ENCODE measurements around the gene GNA14.
"Not testable (repeated sequence)": the region's sequence is repeated elsewhere in the genome, so short reads cannot be mapped to it uniquely, and the experiment has no call there.

Gene GNA14

GRCh38 chr9:77486463-77486862, 161.7 kb downstream of the GNA14 start:
- no peak for DNase-seq

GRCh38 chr9:77475641-77476473, 172.3 kb downstream of the GNA14 start:
- peak; percentile 42 for DNase-seq

DNA sequence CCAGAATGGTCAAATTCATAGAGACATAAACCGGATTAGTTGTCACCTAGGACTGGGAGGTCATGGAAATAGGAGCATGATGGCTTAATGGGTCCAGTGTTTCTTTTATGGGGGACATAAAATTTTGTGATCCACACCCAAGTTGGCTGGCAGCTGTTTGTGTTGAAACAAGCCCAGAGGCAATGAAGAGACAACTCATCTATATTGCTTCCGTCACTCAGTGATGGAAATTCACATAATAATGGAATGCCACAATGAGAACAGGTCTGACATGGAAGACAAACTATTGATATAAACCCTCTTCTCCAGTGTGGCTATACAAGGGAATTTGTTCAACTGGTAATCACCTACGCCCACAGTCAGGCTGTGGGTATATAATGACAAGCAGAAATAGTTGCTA, 173.2 kb downstream of the GNA14 start:
- DNase-seq: no peak

DNA sequence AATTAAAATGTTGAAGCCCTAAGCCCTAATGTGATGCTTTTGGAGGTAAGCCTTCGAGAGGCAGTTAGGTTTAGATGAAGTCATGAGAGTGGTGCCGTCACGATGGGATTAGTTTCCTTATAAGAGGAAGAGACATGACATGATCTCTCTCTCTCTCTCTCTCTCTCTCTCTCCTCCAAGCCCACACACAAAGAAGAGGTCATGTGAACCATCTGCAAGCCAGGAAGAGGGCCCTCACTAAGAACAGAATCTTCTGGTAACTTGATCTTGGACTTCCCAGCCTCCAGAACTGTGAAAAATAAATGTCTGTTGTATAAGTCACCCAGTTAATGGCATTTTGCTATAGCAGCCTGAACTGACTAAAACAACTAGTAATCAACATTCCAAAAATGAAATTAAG, 175.5 kb downstream of the GNA14 start:
- no peak for DNase-seq

DNA sequence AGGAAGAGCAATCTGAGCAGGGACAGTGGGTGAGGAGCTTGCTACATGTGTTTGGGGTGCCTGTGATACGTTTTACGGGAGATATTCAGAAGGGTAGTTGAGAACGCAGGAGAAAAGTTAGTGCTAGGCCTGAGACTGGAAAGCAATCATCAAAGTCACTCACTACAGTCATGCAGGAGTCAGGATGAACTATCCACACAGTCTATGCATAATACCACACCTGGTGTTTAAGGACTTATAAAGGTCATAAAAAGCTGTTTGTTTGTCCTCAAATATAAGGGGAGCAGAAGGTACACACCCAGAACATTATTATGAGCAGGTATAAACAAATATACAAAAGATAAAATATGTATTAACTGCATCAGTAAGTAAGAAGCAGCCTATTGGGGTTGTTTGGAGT, 176.6 kb downstream of the GNA14 start:
- DNase-seq: no peak

DNA sequence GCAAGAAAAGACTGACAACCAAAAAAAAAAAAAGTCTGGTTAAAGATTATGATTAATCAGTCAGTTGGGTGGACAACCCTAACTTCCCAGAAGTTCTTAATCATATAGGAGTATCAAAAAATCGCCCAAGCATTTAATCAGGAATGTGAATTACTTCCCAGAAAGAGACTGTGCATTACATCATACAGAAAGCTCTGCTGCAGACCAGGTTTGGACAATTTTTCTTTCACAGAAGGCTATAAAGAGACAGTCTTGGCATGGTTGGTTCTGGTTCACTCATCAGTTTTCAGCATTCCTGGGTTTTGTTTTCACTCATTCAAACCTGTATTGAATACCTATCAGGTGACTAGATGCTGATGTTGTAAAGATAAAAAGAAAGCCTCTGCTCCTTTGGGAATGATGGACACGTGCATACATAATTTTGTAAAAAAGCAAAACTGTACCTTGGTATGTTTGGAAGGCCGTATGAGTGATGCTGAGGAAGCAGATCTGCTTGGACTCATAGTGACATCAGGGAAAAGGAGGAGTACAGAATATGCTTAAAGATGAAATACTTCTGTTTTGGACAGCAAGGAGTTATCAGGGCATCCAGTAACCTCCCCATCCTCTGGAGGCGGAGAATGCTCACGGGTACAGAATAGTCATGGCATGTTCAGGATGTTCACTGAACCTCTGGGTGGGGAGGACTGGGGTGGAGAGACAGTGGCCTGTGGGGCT, 178.4 kb downstream of the GNA14 start:
- no peak for DNase-seq

GRCh38 chr9:77464661-77465060, 183.5 kb downstream of the GNA14 start:
- DNase-seq: no peak

DNA sequence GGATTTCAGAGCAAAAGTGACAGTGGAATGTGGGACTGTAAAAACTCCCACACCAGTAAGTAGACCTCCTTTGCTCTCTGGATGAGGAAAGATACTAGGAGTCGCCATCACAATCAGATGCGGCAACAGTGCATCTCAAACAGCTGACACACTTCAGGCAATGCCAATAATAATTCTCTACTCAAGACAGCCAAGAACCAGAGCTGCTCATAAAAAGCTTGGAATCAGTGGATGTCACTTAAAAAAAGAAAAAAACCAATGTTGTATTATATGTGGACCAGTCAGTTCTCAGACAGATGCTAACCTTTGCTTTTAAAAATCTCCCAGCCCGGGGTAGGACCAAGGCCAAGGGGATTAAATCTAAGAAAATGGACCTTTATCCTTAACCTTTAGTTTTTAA, 185.0 kb downstream of the GNA14 start:
- DNase-seq: no peak

DNA sequence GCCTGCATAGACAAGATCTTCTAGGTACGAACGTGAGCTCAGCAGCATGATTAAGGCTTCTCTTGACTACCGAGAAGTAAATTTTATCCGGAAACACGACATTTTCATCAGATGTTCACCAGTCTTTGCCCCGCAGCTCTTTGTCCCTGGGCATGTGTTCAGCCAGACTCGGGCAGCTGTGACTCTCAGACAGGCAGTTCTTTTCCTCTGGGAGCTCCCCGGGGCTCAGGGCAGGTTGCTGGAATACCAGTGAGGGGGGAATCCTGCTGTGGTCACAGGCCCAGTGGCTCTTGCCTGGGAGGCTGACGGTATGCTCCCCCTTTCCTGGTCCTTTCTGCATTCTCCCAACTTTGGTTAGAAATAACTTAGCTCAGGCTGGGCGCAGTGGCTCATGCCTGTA, 186.1 kb downstream of the GNA14 start:
- no peak for DNase-seq

GRCh38 chr9:77460938-77461337, 187.2 kb downstream of the GNA14 start:
- no peak for DNase-seq

GRCh38 chr9:77457916-77458592, 190.1 kb downstream of the GNA14 start:
- peak; percentile 60 for DNase-seq

DNA sequence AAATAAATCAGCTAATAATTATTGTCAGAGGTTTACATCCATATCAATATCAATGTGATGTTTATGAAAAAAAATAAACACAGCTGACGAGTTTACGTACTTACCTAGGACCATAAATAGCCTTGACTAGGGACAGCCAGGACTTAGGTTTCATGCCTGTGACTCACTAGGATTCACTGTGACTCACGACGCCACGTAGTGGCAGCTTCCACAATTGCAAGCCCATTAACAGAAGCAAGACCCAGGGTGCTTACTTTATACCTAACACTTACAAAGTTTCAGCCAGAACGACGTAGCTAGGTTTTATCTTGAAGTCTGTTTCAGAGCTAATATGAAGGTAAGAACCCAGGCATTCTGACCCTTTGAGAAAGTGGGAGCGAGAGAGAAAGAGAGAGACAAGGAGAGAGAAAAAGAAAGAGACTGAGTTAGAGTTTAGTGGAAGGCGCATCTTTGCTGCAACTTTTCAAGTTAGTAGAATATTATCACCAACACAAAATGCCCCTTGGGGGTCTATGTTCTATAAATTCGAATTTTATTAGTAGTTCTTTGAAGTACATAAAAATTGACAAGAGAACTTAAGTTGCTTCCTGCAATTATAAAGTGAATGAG, 191.2 kb downstream of the GNA14 start:
- DNase-seq: peak; percentile 86

DNA sequence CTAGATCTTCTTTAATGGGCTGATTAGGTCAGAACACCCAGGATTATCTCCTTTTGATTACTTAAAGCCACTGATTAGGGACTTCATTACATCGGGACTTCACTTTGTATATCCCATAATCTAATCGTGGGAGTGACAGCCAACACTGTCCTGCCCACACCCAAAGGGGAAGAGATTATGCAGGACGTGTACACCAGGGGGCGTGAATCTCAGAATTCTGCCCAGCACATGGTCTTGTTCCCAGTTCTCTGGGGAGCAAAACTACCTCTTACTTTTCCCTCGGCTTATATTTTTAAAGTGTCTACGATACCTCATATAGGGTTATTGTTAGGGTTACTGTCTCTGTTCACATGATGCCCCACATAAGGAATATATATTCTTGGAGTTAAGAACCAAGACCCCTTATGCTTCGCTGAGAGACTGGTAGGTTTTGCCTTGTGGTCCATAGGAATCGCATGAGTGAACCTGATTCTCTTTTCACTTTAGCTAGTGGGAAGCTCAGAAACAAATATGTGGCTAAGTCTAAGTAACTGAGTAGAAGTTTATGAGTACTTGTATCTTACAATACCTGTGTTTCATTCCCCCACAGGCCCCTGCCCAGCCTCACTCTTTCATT, 192.7 kb downstream of the GNA14 start:
- no peak for DNase-seq

DNA sequence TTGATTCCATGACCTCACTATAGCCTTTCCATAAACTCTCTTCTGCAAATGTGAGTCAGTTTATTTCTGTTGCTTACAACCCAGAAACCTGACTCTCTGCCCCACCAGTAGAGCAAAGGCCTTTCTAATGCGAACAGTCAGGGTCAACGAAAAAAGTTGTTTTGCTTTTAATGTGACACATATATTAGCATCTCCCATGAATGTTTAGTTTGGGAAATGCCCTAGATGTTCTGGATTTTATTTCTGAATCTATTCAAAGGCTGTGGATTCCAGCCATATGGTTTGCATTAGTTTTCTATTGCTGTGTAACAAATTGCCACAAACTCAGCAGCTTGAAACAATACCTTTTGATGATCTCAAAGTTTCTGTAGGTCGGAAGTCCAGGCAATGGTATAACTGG, 193.5 kb downstream of the GNA14 start:
- no peak for DNase-seq

- no peak for DNase-seq
Measured at GRCh38 chr9:77453825-77454647, 194.1 kb downstream of the GNA14 start.

DNA sequence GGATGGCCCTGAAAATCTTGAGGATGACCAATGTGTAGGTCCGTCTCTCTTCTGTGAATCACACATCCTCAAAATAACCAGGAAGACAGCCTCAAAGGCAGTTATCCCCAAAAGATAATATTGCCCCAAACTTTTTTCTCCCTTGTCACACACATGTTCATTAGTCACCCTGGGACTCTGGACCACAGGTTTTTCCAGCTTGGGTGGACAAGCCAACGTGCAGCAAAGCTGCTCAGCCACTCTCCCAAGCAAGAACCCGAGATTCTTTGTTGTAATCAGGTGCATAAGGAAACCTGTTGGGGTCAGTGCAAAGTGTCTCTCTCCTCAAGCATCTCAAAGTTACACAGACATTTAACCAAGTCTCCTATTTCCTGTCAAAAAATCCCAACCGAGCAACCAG, 196.6 kb downstream of the GNA14 start:
- no peak for DNase-seq

GRCh38 chr9:77450085-77450475, 198.0 kb downstream of the GNA14 start:
- DNase-seq: no peak

GRCh38 chr9:77449240-77450084, 198.7 kb downstream of the GNA14 start:
- no peak for DNase-seq

DNA sequence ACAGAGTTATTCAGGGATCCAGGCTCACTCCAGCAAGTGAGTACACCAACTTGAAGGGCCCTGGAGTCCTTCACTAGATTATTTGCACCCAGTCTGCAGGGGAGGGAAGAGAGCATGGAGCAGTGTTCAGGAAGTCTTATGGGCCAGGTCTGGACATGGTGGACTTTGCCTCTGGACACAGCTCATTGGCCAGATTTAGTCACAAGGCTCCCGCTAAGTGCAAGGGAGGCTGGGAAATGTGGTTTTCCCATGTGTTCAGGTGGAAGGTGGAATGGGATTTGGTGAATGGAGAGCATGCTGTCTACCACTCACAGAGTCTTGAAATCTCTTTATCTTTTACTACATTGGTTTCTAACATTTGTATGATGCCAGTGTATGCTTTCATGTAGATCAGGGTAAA, 200.5 kb downstream of the GNA14 start:
- no peak for DNase-seq

DNA sequence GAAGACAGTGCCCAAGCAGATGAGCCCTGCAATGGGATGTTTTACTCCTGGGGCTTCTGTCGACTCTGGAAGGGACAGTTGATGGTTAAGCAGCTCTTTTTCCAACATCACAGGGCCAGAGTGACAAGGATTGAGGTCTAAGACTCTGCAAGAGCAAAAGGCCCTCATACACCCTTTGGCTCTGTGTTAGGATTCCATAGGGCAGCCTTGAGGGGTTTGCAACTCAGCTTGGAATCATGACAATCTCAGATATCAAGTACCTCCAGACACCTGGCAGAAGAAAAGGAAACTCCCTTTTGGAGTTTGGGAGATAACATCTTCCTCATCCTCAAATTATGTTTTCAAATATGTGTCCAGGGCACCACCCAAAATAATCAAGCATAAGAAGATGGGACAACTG, 205.7 kb downstream of the GNA14 start:
- DNase-seq: no peak

- not testable (repeated sequence) for DNase-seq
Measured at GRCh38 chr9:77441124-77441523, 207.0 kb downstream of the GNA14 start.
